T follicular helper cell (primary cell): ENCODE measurements around the gene VTN.

ENCODE experiments used
- DNase-seq: peaks from one replicate; pipeline ENCODE4 v3.0.0-alpha.2; 2020; ENCODE audit warnings: low read depth

The VTN gene

DNA sequence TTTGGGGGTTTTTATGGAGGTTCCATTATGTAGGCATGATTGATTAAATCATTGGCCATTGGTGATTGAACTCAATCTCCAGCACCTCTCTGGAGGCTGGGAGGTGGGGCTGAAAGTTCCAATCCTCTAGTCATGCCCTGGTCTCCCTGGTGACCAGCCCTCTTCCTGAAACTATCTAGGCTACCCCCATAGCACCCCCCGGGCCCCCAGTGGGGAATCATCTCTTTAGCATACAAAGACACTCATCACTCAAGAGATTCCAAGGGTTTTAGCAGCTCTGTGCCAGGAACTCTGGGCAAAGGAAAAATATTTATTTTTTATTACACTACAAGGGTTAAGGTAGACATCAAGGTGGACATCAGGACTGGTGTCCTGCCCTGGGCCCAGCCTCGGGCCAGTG is 25.3 kb upstream of the VTN start:
- no peak for DNase-seq

DNA sequence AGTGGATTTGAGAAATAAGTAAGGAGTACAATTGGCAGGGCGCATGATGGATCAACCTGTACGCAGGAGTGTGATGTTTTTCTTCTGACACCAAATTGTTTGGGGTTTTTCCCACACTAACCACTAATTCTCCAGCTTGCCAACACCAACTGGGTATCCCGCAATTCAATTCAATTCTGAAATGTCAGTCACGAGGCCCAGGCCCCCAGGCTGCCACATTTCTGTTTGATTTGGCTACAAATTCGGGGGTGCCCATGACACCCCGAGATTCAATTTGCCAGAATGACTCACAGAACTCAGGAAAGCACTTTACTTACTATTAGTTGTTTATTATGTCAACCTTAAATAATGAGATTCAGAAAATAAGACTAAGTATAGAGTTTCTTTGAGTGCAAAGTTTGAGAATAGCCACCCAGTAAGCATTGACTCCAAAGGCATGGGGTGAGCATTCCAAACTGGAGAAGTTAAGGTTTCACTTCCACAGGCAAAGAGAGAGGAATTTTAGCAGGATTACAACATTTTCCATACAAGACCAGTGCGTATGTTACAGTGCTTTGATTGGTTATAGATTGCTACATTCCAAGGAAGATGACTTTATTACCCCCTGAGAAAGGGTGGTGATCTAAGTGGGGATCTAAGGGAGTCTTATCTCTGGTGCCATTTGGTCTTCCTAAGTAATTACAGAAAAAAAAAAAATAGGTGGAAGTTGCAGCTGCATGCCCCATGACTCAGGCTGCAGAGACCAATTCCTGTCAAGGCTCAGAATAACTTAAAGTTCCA is 24.4 kb upstream of the VTN start:
- no peak for DNase-seq

DNA sequence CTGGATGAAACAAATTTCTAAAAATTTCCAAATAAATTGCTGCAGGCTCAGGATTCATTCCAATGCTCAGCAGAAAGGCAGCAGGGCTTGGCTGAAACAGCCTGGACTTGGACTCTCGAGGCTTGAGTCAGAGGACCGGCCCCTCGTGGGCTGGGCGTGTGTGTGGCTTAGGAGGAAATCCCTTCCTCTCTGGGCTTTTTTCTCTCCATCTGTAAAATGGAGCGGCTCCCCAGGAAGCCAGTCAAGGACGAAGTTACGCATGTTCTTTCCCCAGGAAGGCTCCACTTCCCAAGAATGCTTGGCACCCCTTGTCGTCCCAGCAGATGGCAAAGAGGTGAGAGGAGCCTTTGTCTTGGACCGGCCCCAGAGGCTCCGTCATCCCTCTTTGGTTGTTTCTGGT is 22.4 kb upstream of the VTN start:
- DNase-seq: no peak

DNA sequence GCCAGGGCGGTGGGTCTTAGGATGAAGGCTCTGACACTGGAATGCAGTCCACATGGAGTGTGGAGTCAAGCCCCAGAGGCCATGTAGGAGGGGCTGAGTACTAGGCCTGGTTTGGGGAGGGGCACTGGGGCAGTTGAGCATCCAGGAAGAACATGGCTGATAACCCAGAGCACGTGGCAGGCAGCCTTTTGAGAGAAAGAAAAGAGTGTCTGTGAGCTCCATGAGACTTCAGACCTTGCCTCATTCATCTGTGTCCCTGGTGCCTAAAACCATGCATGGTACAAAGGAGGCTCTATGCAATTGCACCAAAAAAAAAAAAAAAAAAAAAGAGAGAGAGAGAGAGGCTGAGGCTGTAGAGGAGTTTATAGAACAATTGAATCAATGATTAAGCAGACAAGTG is 21.3 kb upstream of the VTN start:
- DNase-seq: no peak

DNA sequence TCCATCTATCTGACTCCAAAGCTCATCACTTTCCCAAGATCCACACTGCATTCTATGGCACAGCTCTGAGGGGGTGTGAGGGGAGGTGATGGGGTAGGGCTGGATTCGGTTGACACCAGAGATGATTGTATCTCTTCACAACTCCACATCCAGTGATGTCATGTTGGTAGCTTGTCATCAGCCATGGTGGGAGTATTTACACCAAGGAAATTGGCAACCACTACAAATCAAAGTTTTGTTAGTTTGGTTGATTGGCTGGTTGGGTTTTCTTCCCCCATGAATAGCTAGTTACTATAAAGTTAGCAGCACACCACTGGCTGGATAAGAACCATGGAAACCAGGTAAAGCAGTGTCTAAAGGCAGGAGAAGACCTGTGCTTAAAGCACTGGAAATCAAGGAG is 20.9 kb upstream of the VTN start:
- no peak for DNase-seq

DNA sequence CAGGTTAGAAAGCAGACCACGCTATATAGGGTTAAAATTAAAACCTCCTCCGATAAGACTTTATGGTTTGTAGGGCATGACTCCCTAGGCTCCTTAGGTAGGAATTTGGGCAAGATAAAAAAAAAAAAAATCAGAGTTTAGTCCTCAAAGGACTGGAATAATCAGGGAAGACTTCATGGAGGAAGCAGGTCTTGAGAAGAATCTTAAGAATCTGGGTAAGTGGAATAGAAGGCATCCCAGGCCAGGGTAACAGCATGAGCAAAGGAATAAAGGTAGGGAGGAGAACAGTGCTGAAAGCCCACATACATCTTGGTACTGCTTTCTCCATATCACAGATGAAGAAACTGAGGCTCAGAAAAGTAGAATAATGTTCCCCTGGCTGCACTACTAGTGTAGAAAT is 20.5 kb upstream of the VTN start:
- no peak for DNase-seq

DNA sequence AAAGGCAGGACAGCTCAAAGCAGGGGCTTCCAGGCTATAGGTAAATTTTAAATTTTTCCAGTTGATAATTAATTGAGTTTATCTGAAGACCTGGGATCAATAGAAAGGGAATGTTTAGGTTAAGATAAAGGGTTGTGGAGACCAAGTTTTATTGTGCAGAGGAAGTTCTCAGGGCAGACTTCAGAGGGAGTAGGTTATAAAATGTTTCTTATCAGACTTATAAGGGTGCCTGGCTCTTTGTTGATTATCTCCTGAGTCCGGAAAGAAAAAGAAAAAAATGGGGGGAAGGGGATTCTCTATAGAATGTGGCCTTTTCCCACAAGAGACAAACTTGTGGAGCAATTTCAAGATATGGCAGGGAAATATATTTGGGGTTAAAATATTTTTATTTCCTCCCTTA is 20.0 kb upstream of the VTN start:
- DNase-seq: no peak

DNA sequence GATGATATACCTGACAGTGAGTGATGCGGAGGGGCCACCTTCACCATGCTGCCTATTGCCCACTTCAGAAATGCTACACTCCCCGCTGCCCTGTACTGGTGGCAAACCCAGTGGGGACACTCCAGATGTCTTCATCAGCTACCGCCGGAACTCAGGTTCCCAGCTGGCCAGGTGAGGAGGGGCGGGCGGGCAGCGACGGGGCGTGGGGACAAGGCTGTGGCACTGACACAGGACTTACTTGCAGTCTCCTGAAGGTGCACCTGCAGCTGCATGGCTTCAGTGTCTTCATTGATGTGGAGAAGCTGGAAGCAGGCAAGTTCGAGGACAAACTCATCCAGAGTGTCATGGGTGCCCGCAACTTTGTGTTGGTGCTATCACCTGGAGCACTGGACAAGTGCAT is 18.0 kb upstream of the VTN start:
- DNase-seq: no peak

DNA sequence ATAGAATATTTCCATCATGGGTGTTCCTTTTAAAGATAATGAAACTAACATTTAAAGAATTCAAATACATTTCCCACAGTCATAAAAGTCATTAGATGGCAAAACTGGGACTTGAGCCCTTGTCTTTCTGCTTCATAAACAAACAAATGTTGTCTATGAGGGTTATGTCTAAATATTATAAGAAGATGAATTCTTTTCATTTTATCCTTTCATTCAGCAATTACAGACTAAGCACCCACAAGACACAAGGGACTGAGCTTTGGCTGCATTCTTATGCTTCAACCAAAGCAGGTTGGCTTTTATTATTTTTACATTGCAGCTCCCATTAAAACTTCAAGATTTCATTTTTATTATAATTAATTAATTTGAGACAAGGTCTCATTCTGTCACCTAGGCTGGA is 16.3 kb upstream of the VTN start:
- DNase-seq: no peak

DNA sequence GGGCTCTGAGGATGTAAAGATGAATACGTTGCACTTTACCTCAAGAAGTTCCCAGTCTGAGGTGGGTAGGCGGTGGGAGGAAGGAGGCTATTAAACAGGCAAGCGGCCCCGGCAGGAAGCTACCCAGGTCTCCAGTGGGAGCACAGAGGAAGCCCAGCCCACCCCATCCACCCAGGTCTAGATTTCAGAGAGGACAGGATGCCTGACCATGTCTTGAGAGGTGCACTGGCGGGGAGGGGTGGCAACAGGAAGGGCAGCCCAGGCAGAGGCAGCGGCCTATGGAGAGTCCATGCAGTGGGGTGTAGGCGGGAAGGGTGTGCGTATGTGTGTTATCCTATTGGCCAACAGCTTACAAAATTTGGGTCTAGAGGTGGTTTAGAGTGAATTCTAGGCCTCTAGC is 15.3 kb upstream of the VTN start:
- no peak for DNase-seq

DNA sequence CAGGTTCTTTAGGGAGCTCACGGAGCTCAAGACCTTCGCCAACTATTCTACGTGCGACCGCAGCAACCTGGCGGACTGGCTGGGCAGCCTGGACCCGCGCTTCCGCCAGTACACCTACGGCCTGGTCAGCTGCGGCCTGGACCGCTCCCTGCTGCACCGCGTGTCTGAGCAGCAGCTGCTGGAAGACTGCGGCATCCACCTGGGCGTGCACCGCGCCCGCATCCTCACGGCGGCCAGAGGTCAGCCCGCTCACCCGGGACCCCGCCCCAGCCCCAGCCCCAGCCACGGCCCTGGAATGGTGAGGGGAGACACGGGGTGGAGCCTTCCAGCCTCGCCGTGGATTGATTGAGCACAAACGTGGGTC is 14.9 kb upstream of the VTN start:
- no peak for DNase-seq

DNA sequence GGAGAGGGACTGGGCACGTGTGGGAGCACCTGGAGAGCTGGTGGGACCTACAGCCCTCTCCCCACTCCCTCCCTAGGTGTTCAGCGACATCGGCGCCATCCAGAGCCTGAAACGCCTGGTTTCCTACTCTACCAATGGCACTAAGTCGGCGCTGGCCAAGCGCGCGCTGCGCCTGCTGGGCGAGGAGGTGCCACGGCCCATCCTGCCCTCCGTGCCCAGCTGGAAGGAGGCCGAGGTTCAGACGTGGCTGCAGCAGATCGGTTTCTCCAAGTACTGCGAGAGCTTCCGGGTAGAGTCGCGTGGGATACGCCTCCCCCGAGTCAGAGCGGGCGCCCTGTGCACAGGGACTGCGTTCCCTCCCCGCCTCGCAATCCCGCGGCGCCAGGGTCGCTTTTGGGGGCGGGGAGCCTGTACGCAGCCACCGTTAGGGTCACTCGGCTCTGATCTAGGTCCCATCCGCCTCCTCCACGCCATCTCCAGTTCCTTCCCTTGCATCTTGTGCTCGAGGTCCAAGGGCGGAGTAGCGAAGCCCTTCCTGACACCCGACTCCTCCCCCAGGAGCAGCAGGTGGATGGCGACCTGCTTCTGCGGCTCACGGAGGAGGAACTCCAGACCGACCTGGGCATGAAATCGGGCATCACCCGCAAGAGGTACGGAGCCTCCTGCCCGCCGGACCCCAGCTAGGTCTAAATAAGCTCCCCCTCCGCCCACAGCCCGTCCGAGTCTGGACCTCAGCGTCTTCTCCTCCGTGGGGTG is 14.4 kb upstream of the VTN start:
- peak; percentile 44 for DNase-seq

DNA sequence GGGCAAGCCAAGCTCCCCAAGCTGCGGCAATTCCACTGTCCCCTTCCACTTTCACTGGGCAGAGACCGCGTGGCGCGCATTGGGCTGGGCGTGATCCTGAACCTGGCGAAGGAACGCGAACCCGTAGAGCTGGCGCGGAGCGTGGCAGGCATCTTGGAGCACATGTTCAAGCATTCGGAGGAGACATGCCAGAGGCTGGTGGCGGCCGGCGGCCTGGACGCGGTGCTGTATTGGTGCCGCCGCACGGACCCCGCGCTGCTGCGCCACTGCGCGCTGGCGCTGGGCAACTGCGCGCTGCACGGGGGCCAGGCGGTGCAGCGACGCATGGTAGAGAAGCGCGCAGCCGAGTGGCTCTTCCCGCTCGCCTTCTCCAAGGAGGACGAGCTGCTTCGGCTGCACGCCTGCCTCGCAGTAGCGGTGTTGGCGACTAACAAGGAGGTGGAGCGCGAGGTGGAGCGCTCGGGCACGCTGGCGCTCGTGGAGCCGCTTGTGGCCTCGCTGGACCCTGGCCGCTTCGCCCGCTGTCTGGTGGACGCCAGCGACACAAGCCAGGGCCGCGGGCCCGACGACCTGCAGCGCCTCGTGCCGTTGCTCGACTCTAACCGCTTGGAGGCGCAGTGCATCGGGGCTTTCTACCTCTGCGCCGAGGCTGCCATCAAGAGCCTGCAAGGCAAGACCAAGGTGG is 11.2 kb upstream of the VTN start:
- no peak for DNase-seq

DNA sequence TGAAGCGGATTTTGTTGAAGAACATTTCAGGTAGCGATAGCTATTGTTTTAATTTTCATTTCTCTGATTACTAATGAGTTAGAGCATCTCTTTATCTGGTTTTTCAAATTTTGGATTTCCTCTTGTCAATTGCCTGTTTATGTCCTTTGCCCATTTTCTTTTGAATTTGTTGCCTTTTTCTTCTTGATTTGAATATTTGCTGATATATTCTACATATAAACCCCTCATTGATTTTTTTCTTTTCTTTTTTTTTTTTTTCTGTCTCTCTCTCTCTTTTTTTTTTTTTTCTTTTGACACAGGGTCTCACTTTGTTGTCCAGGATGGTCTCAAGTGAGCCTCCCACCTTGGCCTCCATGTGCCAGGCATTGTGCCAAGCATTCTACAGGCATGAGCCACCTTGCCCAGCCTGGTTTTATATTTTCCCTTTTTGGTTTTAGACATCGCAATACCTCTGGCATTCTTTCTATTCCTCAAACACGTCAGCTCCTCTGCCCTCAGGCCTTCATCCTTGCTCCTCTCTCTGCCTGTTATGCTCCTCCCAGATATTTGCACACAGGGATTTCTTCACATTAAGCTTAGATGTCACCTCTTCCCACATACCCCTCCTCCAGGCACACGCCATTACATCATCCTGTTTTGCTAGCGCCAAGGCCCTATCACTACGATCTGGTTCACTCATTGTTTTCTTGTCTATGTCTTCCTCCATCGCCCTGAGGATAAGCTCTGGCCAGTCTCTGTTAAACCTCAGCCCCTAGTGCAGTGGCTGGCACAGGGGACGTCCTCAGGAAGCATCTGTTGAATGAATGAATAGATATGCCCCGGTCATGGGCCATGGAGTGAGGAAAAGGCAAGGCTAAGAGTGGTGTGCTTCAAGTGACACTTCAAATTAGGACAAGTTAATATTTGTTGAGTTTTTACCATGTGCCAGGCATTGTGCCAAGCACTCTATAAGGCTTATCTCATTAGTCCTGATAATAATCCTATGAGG is 10.0 kb upstream of the VTN start:
- no peak for DNase-seq

DNA sequence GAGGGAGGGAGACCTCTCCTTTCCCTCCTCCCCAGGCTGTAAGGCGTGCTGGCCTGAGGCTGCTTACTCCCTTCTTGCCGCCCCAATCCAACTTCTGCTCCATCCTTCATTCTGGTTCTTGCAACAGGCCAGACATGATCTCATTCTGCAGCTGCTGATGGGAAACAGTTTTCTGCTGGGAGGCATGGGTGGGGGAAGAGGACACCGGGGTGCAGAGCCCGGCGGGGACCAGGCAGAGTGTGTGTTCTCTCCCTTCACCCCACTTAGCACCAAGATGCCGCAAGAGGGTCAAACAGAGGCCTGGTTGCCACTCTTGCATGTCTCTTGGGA is 2.8 kb upstream of the VTN start:
- no peak for DNase-seq

DNA sequence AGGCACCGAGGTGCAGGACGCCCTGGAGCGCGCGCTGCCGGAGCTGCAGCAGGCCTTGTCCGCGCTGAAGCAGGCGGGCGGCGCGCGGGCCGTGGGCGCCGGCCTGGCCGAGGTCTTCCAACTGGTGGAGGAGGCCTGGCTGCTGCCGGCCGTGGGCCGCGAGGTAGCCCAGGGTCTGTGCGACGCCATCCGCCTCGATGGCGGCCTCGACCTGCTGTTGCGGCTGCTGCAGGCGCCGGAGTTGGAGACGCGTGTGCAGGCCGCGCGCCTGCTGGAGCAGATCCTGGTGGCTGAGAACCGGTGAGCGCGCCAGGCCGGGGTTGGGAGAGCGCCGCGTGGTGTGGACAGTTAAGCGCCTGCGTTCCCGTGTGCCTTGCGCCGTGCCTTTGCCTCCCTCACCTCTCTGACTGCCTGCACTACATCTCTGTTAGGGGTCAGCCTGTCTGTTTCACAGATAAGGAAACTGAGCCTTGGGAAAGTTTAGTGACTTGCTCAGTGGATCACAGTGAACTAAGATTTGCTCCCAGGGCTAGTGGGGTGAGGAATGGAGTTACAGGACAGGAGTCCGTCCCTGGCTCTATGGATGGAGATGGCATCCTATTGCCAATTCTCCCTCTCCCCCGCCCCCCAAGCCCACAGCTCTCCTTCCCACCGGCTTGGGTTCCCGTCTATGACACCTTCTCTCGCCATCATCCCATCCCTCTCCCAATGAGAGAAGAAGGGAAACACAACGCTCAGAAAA is 2.3 kb upstream of the VTN start:
- no peak for DNase-seq

DNA sequence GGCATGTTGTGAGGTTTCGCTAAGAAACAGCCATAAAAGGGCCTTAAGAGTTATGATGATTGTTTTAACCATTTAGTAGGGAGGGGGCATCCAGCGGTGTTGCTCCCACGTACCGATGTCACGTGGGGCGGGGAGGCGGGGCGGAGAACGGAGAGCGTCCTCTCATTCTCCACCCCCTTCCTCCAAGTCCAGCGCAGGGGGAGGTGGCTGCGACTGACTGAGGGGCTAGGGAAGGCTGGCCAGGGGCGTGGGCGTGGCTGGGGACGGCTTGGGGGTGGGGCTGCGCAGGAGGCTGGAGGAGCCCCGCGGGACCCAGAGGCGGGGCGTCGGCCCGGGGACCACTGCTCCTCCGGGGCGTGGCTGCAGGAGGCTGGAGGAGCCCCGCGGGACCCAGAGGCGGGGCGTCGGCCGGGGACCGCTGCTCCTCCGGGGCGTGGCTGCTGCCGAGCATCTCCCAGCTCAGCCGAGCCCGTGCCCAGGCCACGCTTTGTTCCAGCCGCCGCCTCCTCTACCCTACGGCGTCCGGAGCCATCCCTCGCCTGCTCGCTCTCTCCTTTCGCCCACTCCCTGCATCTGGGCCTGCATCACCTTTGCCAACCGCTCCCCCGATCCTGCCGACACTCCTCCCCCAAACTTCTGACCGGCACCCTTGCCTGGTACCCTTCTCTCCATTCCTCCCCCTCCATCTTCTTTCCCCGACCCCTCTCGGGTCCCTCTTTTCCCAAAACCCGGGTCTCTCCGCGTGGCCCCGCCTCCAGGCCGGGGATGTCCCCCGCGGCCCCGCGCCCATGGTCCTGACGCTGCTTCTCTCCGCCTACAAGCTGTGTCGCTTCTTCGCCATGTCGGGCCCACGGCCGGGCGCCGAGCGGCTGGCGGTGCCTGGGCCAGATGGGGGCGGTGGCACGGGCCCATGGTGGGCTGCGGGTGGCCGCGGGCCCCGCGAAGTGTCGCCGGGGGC is 1.4 kb upstream of the VTN start, which contains the start of gene SARM1:
SARM1 (plus strand) TSS at position 450 of the 958 bp plus-strand sequence; CDS start at position 789, 339 bp downstream.
- peak; percentile 64 for DNase-seq

DNA sequence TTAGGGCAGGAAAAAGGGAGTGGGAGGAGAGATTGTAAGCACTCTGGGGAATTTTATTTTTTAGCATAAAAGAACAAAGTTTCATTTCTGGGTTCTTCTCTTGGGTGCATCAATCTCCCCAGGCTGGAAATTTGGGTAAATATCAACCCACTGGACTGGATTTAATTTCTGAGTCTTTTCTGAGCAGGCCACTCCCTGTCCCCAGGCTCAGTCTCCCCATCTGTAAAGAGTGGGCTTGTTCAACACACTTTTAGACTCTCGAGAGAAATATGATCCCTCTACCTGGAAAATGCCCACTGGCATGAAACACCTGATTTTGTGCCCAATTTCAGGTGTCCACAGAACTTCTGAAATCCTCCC is 617 bp upstream of the VTN start:
- DNase-seq: no peak

DNA sequence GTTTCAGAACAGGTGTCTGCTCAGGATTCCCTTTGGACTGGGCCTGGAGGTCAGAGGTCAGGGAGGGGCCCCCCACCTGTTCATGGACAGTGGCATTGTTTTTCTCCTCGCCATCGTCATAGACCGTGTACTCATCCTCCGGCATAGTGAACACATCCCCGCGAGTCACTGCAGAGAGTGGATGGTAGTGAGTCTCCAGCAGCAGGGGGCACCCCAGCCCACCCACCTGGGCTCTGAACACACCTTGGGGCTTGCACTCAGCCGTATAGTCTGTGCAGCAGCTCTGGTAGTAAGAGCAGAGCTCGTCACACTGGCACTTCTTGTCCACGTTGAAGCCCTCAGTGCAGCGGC is 448 bp downstream of the VTN start:
- DNase-seq: no peak
